ENCODE measurements around the gene OMG.

OMG gene

GRCh38 chr17:31320791-31321190 is 23.8 kb upstream of the OMG start:
- peaks cover 75% of the 10 kb centered on the region for H3K79me2 ChIP-seq (ENCODE audit: control insufficient read depth, low read length)
- H4K20me1 ChIP-seq (ENCODE audit: control insufficient read depth, insufficient read depth, low read depth, low read length) = no peaks in the 10 kb centered on the region
- peaks cover 31% of the 10 kb centered on the region for H3F3A ChIP-seq (ENCODE audit: control insufficient read depth, insufficient read depth)
- H3K4me1 ChIP-seq (ENCODE audit: control insufficient read depth, low read length) = peaks cover 46% of the 10 kb centered on the region
- H3K27ac ChIP-seq (ENCODE audit: low read depth, low read length) = peak overlapping the region; percentile 97
- H3K9me2 ChIP-seq (replicated peaks; ENCODE audit: control insufficient read depth, low read length) = no peaks in the 10 kb centered on the region
- H3K4me2 ChIP-seq (ENCODE audit: low read length) = peak overlapping the region; percentile 88
- no peaks in the 10 kb centered on the region for H3K9me3 ChIP-seq (ENCODE audit: control insufficient read depth, insufficient read depth, low read length)
- peak overlapping the region; percentile 80 for H3K4me3 ChIP-seq (ENCODE audit: low read length)
- TF ChIP-seq CTCF (IDR thresholded peaks at IDR 0.05; ENCODE audit: low read depth, low read length, poor library complexity, severe bottlenecking) = no peak
- TF ChIP-seq EZH2phosphoT487 (IDR thresholded peaks at IDR 0.05; ENCODE audit: borderline replicate concordance, low read length) = no peak
- no peaks in the 10 kb centered on the region for H3K27me3 ChIP-seq (ENCODE audit: control insufficient read depth, low read length)
- H3K36me3 ChIP-seq (ENCODE audit: control insufficient read depth, low read length) = peaks cover 64% of the 10 kb centered on the region

- H4K20me1 ChIP-seq (ENCODE audit: control insufficient read depth, insufficient read depth, low read depth, low read length) = no peaks in the 10 kb centered on the region
- H3K9me2 ChIP-seq (replicated peaks; ENCODE audit: control insufficient read depth, low read length) = no peaks in the 10 kb centered on the region
- peak overlapping the region; percentile 80 for H3K4me3 ChIP-seq (ENCODE audit: low read length)
- H3F3A ChIP-seq (ENCODE audit: control insufficient read depth, insufficient read depth) = peaks cover 32% of the 10 kb centered on the region
- peak overlapping the region; percentile 88 for H3K4me2 ChIP-seq (ENCODE audit: low read length)
- H3K79me2 ChIP-seq (ENCODE audit: control insufficient read depth, low read length) = peaks cover 81% of the 10 kb centered on the region
- H3K36me3 ChIP-seq (ENCODE audit: control insufficient read depth, low read length) = peaks cover 66% of the 10 kb centered on the region
- H3K27ac ChIP-seq (ENCODE audit: low read depth, low read length) = peak overlapping the region; percentile 97
- TF ChIP-seq EZH2phosphoT487 (IDR thresholded peaks at IDR 0.05; ENCODE audit: borderline replicate concordance, low read length) (no peak), CTCF (IDR thresholded peaks at IDR 0.05; ENCODE audit: low read depth, low read length, poor library complexity, severe bottlenecking) (no peak)
- no peaks in the 10 kb centered on the region for H3K27me3 ChIP-seq (ENCODE audit: control insufficient read depth, low read length)
- peaks cover 52% of the 10 kb centered on the region for H3K4me1 ChIP-seq (ENCODE audit: control insufficient read depth, low read length)
- H3K9me3 ChIP-seq (ENCODE audit: control insufficient read depth, insufficient read depth, low read length) = no peaks in the 10 kb centered on the region
Measured at GRCh38 chr17:31320241-31320640, 23.2 kb upstream of the OMG start.

- no peak for TF ChIP-seq EZH2phosphoT487 (IDR thresholded peaks at IDR 0.05; ENCODE audit: borderline replicate concordance, low read length)
- no peak for TF ChIP-seq CTCF (IDR thresholded peaks at IDR 0.05; ENCODE audit: low read depth, low read length, poor library complexity, severe bottlenecking)
- no peaks in the 10 kb centered on the region for H4K20me1 ChIP-seq (ENCODE audit: control insufficient read depth, insufficient read depth, low read depth, low read length)
- H3F3A ChIP-seq (ENCODE audit: control insufficient read depth, insufficient read depth) = peaks cover 44% of the 10 kb centered on the region
- H3K9me2 ChIP-seq (replicated peaks; ENCODE audit: control insufficient read depth, low read length) = no peaks in the 10 kb centered on the region
- H3K4me2 ChIP-seq (ENCODE audit: low read length) = peak overlapping the region; percentile 88
- peaks cover 73% of the 10 kb centered on the region for H3K36me3 ChIP-seq (ENCODE audit: control insufficient read depth, low read length)
- H3K79me2 ChIP-seq (ENCODE audit: control insufficient read depth, low read length) = peaks cover 89% of the 10 kb centered on the region
- H3K4me1 ChIP-seq (ENCODE audit: control insufficient read depth, low read length) = peaks cover 63% of the 10 kb centered on the region
- H3K27ac ChIP-seq (ENCODE audit: low read depth, low read length) = peak overlapping the region; percentile 97
- no peaks in the 10 kb centered on the region for H3K27me3 ChIP-seq (ENCODE audit: control insufficient read depth, low read length)
- H3K4me3 ChIP-seq (ENCODE audit: low read length) = peak overlapping the region; percentile 80
- no peaks in the 10 kb centered on the region for H3K9me3 ChIP-seq (ENCODE audit: control insufficient read depth, insufficient read depth, low read length)
Measured at GRCh38 chr17:31318851-31319661, 22.0 kb upstream of the OMG start.
